Osteocyte (in vitro differentiated cells): ENCODE results near the gene EXOC6. TPM values are rescaled to one million over a fixed set of nuclear protein-coding genes. Genes with fewer than 3 reads are reported as not detected.

Experiments
- DNase-seq: peaks from one replicate; pipeline ENCODE4 v3.0.0; 2021; ENCODE audit warnings: mixed read lengths; ENCODE audit not compliant: unreplicated experiment; ENCODE audit errors: extremely low spot score
- H3K27ac Mint-ChIP-seq: one replicate; pipeline ENCODE4 v1.8.0; 2021; ENCODE audit warnings: mild to moderate bottlenecking, mixed read lengths; ENCODE audit not compliant: unreplicated experiment
- H3K27me3 Mint-ChIP-seq: one replicate; pipeline ENCODE4 v1.8.0; 2021; ENCODE audit warnings: mixed read lengths; ENCODE audit not compliant: unreplicated experiment
- H3K36me3 Mint-ChIP-seq: one replicate; pipeline ENCODE4 v1.8.0; 2021; ENCODE audit warnings: mixed read lengths; ENCODE audit not compliant: unreplicated experiment
- H3K4me1 Mint-ChIP-seq: one replicate; pipeline ENCODE4 v1.8.0; 2021; ENCODE audit warnings: mixed read lengths; ENCODE audit not compliant: unreplicated experiment
- H3K4me3 Mint-ChIP-seq: one replicate; pipeline ENCODE4 v1.8.0; 2021; ENCODE audit warnings: mild to moderate bottlenecking, moderate library complexity, mixed read lengths; ENCODE audit not compliant: unreplicated experiment
- H3K9me3 Mint-ChIP-seq: one replicate; pipeline ENCODE4 v1.8.0; 2021; ENCODE audit warnings: mixed read lengths; ENCODE audit not compliant: unreplicated experiment
- CTCF ChIP-seq: fragments of 200-600 bp; sonication (generic); IDR thresholded peaks from 2 replicates; pipeline ENCODE4 v1.5.0; 2021; ENCODE audit warnings: antibody characterized with exemption, mild to moderate bottlenecking, moderate library complexity
- total RNA-seq: library from RNA; stranded (reverse); gene quantifications from 2 replicates; pipeline ENCODE4 v1.2.1, GENCODE V29; 2021

The EXOC6 gene
- total RNA-seq, 1 donor from 2014 or later: 8.5 TPM

DNA sequence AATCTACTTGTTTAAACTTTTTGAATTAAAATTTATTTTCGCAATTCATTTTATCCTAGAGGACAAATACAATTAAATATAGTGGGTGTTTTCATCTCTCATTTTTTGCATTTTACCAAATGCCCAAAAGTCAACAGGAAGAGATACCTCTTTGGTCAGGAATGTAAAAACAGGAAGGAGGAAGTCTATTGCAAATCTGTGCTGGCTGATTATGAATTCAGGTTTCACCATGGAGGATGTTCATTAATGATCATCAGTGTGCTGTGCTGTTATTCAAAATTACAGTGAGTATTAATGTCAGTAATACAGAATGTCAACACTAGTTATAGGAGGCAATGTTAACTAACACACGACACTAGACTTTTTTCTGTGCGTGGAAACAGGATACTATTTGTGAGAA lies 24.7 kb downstream of the EXOC6 start:
- Mint-ChIP-seq H3K4me1 (peaks cover 6% of the 10 kb centered on the region), H3K27me3 (no peaks in the 10 kb centered on the region), H3K36me3 (no peaks in the 10 kb centered on the region), H3K4me3 (no peak overlapping the region), H3K27ac (no peak overlapping the region), H3K9me3 (no peaks in the 10 kb centered on the region)
- DNase-seq: no peak
- no peak for TF ChIP-seq CTCF

GRCh38 chr10:92876509-92877036 lies 28.3 kb downstream of the EXOC6 start:
- H3K4me1 Mint-ChIP-seq: peaks cover 6% of the 10 kb centered on the region
- H3K36me3 Mint-ChIP-seq: no peaks in the 10 kb centered on the region
- H3K27ac Mint-ChIP-seq: no peak overlapping the region
- H3K9me3 Mint-ChIP-seq: no peaks in the 10 kb centered on the region
- no peak overlapping the region for H3K4me3 Mint-ChIP-seq
- no peak for DNase-seq
- H3K27me3 Mint-ChIP-seq: no peaks in the 10 kb centered on the region
- no peak for TF ChIP-seq CTCF

DNA sequence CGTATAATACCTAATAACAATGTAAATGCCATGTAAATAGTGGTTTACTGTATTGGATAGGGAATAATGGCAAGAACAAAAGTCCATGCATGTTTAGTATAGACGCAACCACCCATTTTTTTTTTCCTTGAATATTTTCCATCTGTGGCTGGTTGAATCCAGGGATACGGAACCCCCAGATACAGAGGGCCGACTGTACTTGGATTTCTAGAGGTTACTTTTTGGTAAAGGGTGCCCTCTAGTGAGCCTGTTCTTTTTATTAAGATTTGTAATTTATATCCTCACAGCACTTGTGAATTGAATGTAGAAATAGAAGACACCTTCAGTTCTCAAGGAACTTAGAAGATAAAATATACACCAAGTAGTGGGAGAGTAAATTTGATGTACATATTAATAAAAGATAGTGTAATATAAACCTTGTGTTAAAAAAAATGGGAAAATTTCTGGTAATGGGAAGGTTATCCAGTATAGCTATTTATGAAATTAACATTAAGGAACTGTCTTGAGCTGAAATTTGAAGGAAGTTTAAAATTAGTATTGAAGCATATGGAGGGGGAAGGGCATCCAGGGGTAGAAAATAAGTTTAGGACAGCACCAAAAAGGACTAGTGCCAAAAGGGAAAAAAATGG lies 32.0 kb downstream of the EXOC6 start:
- no peak for DNase-seq

DNA sequence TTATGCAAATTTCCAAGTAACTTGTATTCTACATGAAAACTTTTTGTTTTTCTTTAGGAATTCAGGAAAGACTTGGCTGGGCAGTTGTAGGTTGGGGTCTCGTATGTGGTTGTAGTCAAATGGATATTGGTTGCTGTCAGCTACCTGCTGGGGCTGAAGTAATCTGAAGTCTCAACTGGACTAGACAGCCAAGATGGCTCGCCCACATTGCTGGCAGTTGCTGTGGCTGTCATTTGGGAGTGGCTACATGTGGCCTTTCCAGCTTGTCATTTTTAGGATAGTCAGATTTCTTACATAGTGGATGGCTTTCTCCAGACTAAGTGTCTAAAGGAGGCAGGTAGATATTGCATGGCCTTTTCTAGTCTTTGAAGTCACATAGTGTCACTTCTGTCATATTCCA lies 32.6 kb downstream of the EXOC6 start:
- no peak overlapping the region for H3K27ac Mint-ChIP-seq
- DNase-seq: no peak
- TF ChIP-seq CTCF: no peak
- no peaks in the 10 kb centered on the region for H3K27me3 Mint-ChIP-seq
- no peaks in the 10 kb centered on the region for H3K4me1 Mint-ChIP-seq
- no peaks in the 10 kb centered on the region for H3K36me3 Mint-ChIP-seq
- no peak overlapping the region for H3K4me3 Mint-ChIP-seq
- H3K9me3 Mint-ChIP-seq: no peaks in the 10 kb centered on the region

More for the DNA sequence above, 32.0 kb downstream of the EXOC6 start:
- Mint-ChIP-seq H3K36me3 (no peaks in the 10 kb centered on the region), H3K27me3 (no peaks in the 10 kb centered on the region), H3K4me1 (no peaks in the 10 kb centered on the region), H3K27ac (no peak overlapping the region), H3K4me3 (no peak overlapping the region), H3K9me3 (no peaks in the 10 kb centered on the region)
- TF ChIP-seq CTCF: peak; percentile 76

GRCh38 chr10:92886334-92886961 lies 38.1 kb downstream of the EXOC6 start:
- H3K27ac Mint-ChIP-seq: no peak overlapping the region
- H3K27me3 Mint-ChIP-seq: no peaks in the 10 kb centered on the region
- H3K4me1 Mint-ChIP-seq: no peaks in the 10 kb centered on the region
- DNase-seq: no peak
- TF ChIP-seq CTCF: no peak
- no peaks in the 10 kb centered on the region for H3K36me3 Mint-ChIP-seq
- no peak overlapping the region for H3K4me3 Mint-ChIP-seq
- no peaks in the 10 kb centered on the region for H3K9me3 Mint-ChIP-seq
